HT1080 (cell line): Measurements from ENCODE around the gene RANBP10. TPM values are rescaled to one million over a fixed set of nuclear protein-coding genes. Genes with fewer than 3 reads are reported as not detected.
A peak's percentile ranks its signal among the peaks of the same experiment; 100 is the strongest.
"Not testable (repeated sequence)": the region's sequence is repeated elsewhere in the genome, so short reads cannot be mapped to it uniquely, and the experiment has no call there.

Source experiments
- DNase-seq: peaks from one replicate; pipeline ENCODE4 v3.0.0-alpha.2; 2015; ENCODE audit warnings: low read depth
- polyA plus RNA-seq, 2 experiments: library from polyadenylated mRNA; depleted of rRNA; stranded (reverse); fragments of >200 nt; gene quantifications; 2 replicates each; pipeline ENCODE4 v1.2.3, GENCODE V29; 2015
- total RNA-seq: library from RNA; depleted of rRNA; stranded (reverse); fragments of >200 nt; shearing (Covaris generic); gene quantifications from 2 replicates; pipeline ENCODE4 v1.2.3, GENCODE V29; 2014; rRNA removed

Gene RANBP10
- total RNA-seq = 6.2 and 10.8 TPM in 2 replicates
- polyA plus RNA-seq (2015; cell fraction: cytosol; rRNA removed) = 7.6 and 8.5 TPM in 2 replicates
- polyA plus RNA-seq (2015; cell fraction: nucleus; rRNA removed) = 15.8 and 16.9 TPM in 2 replicates

DNA sequence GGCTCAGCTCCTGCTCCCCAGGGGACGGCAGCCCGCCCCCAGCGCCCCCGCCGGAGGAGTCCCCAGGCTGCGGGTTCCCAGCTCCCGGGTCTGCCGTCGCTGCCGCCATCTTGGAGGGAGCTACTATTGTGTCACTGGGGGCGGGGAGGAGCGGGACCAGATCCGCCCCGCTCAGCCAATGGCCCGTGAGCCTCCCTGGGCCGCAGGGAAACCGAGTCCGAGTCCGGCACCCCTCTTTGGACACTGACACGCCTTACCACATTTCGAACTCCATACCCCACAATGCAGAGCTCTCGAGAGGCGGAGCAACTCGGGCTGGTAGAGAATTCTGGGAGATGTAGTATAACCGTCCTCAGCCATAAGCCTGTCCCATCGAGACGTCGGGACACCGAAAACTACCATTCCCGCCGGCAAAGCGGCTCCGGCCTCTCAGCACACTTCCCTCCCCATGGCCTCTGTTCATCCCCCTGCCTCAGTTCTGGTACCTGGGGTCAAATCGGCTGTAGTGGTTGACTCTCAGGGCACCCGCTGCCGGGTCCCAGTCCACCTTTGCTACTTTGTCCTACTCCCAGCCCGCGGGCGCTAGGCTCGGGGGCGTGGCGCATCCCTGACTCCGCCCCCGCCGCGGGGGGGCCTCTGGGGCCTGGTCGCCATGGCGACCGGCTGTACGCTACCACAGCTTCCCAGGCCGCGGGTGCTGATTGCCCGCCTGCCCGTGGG lies at the start of gene RANBP10, which contains the start of gene TSNAXIP1:
Gene RANBP10, minus strand, starts transcription at position 133 of the 720 bp plus-strand sequence. Its CDS starts 24 bp downstream, at position 109.
Gene TSNAXIP1, plus strand, starts transcription at position 462 of the 720 bp plus-strand sequence. CDS start 261 bp downstream, outside the sequence.
- peak; percentile 100 for DNase-seq

DNA sequence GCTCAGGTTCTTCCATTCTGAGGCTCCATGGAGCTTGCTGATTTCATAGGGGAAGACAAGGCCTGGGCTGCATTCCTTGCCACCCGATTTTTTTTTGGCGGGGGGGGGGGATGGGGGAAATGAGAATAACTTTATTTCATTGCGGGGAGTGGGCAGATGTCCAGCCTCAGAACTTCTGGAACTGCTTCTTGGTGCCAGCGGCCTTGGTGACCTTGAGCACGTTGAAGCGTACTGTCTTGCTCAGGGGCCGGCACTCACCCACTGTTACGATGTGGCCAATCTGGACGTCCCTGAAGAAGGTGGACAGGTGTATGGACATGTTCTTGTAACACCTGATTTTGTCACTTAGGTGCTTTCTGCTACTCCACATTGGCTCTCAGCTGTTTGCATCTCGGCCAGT lies 49.4 kb upstream of the RANBP10 start:
- DNase-seq = no peak

DNA sequence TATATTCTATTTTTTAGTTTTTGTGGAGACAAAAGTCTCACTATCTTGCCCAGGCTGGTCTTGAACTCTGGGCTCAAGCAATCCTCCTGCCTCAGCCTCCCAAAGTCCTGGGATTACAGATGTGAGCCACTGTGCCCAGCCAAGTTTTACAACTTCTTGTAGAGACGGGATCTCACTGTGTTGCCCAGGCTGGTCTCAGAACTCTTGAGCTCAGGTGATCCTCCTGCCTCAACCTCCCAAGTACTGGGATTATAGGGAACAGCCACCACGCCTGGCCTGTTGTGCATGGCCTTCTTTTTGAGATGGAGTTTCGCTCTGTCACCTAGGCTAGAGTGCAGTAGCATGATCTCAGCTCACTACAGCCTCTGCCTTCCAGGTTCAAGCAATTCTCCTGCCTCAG lies 47.3 kb upstream of the RANBP10 start:
- DNase-seq = no peak

- no peak for DNase-seq
Observed at GRCh38 chr16:67848118-67848517, 41.8 kb upstream of the RANBP10 start.

DNA sequence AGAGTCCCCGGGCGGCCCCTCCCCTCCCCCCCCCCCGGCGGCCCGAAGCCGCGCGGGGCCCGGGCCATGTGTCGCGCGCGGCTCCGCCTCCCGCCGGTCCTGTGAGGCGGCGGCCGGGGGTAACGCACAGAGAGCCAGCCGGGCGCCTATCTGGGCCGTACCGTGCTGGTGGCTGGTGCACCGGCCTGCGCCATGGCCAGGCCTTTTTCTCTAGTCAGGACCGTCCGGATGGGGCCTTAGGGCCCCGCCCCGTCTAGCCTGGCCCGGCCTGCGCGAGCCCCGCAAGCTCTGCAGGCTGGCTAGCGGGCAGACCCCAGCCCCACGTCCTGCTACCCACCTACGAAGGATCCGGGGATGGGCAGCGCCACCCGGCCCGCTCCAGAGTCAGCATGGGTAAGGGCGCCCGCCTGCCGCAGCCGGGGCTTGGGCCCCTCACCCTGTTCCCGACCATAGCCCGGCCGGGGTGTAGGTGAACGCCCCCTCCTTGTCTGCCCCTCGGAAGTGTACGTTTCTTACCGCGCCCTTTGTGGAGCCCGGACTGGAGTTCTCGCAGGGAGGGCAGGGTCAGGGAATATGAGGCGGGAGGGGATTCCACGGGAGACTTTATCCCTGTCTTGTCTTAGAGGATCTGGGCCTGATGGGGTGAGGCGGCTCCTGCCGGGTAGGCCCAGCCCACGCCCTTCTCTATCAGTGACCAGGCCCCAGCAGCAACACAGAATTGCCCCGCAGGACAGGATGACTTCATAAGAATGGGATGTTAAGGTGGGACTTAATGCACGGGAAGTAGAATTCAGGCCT lies 40.9 kb upstream of the RANBP10 start, which contains the start of gene CENPT:
Gene CENPT, minus strand, starts transcription at position 630 of the 798 bp plus-strand sequence. CDS start 13,834 bp downstream, outside the sequence.
- DNase-seq = peak; percentile 50

- DNase-seq = peak; percentile 96
Observed at GRCh38 chr16:67846320-67847063, 40.1 kb upstream of the RANBP10 start, which contains the start of gene NUTF2. Gene NUTF2, plus strand, starts transcription at chr16:67846933. Its CDS starts 18,198 bp downstream, at chr16:67865131.

- no peak for DNase-seq
Observed at GRCh38 chr16:67846063-67846319, 39.6 kb upstream of the RANBP10 start.

DNA sequence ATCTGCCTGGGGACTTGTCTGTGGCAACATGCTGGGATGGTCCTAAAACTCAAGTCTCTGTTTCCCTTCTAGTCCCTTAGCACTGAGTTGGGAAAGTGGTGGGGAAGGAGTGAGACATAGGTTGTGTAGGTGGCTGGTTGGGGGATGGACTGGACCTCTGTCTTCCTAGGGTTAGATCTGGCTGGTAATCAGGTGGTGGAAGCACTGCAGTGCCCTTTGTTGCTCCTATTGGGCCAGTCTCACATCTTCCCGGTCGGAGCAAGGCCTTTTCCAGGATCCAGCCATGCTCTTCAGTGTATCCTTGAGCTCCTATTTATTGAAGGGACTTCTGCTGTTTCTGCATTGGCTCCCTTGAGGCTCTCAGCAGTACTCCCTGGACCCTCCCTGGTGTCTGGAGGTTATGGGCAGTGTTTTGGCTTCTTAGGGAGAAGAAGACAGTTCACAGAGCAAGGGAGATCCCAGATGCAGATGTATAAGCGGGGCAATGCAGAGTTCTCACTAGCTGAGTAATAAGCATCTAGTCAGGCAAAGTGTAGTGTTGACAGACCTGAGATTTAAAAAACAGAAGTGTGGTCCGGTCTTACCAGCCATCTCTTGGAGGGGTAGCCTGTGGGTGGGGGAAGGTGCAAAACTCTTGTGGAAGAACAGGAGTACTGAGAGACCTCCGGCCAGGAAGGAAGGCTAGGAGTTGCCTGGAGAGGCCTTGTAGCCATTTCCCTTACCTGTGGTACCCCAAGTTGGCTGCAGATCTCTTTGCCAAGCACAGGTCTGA lies 39.1 kb upstream of the RANBP10 start:
- no peak for DNase-seq

GRCh38 chr16:67844497-67844896 lies 38.1 kb upstream of the RANBP10 start:
- peak; percentile 30 for DNase-seq

DNA sequence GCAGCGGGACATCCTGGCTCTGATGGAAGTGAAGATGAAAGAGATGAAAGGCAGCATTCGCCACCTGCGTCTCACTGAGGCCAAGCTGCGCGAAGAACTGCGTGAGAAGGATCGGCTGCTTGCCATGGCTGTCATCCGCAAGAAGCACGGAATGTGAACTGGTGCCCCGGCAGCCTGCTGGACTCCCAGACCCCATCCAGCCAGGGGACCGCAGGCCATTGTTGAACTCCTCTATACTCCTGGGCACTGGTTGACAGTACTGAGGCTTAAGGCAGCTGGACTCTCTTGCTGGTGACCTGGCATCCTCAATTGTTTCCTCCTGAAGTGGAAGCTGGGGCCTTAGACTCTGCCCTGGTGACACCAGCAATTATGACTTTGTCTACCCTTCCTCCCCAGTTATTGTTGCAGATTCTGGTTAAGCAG lies 37.0 kb upstream of the RANBP10 start:
- no peak for DNase-seq

GRCh38 chr16:67842509-67843342 lies 36.4 kb upstream of the RANBP10 start:
- peak; percentile 49 for DNase-seq

GRCh38 chr16:67841816-67842508 lies 35.6 kb upstream of the RANBP10 start, which contains the start of gene THAP11:
Gene THAP11, plus strand, starts transcription at chr16:67842320. Its CDS starts 235 bp downstream, at chr16:67842555.
- peak; percentile 91 for DNase-seq

GRCh38 chr16:67841198-67841815 lies 34.9 kb upstream of the RANBP10 start:
- no peak for DNase-seq

GRCh38 chr16:67837811-67838210 lies 31.5 kb upstream of the RANBP10 start:
- no peak for DNase-seq

DNA sequence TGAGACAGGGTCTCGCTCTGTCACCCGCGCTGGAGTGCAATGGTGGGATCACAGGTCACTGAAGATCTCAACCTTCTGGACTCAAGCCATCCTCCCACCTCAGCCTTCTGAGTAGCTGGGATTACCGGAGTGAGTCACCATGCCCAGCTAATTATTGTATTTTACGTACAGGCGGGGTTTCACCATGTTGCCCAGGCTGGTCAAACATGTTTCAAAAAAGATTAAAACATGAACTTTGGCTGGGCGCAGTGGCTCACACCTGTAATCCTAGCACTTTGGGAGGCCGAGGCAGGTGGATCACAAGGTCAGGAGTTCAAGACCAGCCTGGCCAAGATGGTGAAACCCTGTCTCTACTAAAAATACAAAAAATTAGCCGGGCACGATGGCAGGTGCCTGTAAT lies 30.8 kb upstream of the RANBP10 start:
- DNase-seq = not testable (repeated sequence)

DNA sequence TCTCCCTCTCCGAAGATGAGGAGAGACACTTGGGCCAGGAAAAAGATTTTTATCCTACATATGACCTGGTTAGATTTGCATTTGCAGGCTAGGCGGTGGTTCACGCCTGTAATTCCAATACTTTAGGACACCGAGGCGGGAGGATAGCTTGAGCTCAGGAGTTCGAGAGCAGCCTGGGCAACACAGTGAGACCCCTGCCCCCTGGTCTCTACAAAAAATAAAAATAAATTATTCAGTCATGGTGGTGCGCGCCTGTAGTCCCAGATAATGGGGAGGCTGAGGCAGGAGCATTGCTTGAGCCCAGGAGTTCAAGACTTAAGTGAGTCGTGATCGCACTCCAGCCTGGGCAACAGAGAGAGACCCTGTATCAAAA lies 27.9 kb upstream of the RANBP10 start:
- no peak for DNase-seq

DNA sequence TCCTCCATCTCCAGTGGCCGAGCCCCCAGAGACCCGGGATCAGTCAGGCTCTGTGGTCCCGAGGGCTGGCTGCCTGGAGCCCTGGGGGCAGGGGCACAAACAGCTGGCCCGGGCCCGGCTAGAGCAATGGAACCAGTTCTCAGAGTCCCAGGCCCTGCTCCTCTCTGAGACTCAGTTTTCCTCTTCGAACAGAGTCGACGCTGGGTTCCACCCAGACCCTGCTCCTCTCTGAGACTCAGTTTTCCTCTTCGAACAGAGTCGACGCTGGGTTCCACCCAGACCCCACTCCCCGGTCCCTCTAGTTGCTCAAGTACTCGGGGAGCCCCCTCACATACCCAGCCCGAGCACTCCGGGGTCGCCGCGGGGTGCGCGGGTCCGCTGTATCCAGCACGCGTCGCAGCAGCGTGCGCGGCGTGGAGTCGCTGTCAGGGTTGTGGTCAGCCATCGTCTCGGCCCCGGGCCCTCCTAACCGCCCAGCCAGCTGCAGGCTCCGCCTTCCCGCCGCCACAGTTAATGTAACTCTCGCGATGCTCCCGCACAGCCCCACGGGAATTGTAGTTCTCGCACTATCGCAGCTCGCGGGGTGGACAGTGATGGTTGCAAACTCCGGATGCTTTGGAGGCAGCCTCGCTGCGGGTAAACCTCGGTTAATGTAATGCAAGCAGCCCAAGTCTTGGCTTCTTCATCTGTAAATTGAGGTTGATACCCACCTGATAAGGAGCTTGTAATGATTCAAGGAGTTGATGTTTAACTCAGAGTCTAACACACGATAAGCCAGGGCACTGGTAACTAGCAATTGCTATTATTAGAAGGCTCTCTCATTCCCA lies 27.3 kb upstream of the RANBP10 start:
- DNase-seq = peak; percentile 82

DNA sequence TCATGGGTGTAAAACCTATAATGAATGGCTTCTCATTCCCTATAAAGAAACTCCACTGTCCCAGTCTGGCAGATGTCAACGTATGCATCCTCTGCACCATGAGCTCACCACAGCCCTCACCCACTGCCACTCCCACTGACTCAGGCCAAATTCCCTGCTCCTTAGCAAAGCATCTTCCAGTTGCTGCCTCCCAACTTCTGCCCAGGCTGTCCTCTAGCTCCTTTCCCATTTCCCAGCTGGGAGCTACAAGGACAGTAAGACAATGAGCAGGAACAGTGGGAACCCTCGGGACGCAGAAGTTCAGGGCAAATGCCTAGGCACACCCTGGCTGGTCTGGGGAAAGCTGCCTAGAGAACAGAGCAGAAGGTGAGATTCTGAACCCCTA lies 26.7 kb upstream of the RANBP10 start:
- DNase-seq = peak; percentile 64
